GM18498 (cell line): ENCODE data around the gene ATP13A1.

Experiments
- ATAC-seq: cut with Tn5 transposase; IDR thresholded peaks from one replicate; pipeline ENCODE4 v1.9.1; 2021; ENCODE audit warnings: mild to moderate bottlenecking, moderate library complexity; ENCODE audit not compliant: unreplicated experiment

ATP13A1 gene

DNA sequence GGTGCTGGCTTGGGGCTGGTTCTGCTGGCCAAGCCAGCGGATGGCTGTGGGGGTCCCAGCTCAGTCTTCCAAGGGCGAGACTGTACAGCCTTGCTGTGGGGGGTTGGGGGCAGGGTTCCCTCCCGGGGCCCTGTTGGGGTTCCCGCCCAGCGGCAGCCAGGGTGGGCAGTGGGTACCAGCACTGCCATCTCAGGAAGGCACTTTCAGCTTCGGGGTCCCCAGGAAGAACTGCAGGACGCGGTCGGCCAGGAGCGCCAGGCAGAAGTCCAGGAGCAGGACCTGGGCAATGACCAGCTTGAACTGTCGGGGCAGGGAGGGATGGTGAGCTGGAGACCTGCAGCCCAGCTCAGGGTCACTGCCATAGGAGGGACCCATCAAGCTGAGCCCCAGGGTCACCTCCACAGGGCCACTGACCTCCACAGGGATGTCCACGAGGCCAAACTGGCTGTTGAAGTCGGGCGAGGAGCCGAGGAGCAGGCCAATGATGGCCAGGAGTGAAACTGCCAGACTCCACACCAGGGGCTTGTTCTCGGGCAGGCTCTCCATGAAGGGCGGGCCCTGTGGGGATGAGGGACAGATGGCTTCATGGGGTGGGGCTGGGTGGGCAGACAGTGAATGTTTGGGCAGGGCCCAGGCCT lies 18.1 kb downstream of the ATP13A1 start:
- no peak for ATAC-seq

DNA sequence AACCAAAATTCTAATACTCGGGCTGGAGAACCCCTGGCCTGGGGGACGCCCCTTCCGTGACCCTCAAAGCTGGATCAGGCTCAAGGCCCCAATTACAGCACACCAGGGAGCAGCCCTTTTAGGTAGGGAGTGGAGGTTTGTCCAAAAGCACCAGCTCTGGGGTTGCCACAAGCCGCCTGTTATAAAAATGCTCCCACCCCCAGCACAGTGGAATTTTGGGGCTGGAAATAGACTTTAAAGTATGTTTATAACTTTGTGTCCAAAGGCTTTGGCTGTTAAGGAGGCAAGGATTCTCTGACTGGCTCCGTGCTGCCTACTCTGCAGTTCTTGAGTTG lies 19.5 kb downstream of the ATP13A1 start:
- ATAC-seq = no peak

DNA sequence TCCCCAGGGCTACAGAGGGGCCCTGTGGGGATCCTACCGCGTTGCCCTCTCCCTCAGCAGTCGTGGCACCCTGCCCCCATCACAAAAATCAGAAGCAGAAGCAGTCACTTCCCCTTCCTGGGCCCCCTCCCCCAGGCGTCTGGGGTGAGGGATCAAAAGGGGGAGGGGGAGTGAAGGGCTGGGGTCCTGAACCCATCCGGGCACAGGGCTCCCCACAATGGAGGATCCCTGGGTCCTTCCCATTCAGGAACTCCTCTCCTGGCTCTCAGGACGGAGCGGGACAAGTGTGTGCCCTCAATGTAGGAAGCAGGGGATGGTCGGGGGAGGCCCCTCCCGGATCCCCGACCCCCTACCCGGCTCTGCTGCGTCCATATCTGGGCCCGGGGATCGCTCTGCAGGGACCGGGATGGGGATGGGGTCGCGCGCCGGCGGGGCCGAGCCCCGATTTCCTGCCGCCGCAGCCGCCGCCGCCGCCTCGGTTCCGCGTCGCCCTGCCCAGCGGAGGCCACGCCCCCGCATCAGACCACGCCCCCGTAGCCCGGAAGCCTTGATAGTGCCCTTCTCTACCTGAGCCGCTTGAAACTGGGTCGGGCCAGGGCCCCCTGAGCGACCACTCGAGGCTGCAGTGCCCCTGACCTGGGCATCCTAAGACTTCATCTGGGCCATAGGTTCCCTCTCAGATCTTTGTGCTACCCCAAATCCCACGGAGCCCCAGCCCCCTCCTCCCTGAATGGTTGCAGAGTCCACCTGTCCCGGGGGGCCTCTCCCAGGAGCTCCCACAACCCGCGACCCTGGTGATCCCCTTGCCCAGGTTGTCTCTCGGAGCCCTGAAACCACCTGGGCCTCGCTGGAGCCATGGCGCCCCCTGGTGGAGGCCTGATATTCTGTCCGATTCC lies 20.1 kb downstream of the ATP13A1 start, which contains the start of gene GMIP:
GMIP (minus strand) TSS at position 500 of the 896 bp plus-strand sequence; CDS start at position 372, 128 bp downstream.
- peak; percentile 70 for ATAC-seq

DNA sequence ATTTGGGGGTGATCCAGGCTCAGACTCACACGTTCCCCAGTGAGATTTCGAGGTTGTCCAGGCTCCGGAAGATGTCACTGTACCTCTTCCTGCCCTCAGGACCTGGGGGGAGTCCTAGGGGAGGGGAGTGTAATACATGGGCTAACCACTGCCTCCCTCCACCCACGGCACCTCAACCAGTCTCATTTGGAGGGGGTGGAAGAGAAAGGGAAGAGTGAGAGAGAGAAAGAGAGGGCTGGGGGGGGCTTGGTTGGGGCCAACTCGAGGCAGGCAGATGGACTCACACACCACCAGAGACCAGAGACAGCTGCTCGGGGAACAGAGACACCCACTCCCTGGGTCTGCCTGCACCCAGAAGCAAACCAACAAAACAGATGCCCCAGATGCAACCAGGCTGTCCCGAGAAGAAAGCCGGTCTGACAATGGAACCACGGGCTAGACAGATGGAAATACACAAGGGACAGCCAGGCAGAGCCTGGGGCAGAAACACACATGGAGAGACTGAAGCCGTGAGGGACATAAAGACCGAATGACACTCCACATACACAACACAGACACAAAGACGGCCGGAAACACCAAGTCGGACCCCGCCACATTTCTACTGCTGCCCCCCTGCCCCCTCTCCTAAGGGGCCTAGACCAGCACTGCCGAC lies 20.8 kb downstream of the ATP13A1 start:
- ATAC-seq = peak; percentile 25

DNA sequence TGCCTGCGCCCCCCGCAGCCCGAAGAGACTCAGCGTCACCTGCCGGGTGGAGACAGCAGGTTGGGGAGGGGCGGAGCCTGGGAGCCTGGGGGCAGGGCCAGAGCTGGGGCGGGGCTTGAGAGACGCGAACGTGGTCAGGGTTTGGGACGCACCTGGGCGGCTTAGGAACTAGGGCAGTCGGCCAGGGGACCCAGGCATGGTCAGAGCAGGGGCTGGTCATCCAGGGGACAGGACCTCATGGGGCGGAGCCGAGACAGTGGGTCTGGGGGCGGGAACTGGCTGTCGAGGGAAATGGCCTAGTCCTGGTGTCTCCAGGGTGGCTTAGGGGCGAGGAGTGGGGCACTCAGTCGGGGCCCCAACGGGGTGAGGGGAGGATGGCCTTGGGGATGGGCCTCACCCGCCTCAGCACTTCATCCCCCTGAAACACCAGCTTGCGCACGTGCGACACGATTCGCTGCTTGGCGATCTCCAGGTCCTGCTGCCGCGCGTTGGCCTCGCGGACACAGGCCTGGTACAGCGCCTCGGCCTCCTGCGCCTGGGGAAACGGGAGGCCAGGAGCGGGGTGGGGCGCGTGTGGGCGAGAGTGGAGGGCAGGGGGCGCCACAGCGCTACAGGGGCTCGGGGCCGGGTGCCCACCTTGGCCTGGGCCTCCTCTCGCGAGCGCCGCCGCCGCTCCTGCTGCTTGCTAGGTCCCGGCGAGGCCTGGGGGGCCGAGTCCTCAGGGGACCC lies 25.8 kb downstream of the ATP13A1 start:
- no peak for ATAC-seq

DNA sequence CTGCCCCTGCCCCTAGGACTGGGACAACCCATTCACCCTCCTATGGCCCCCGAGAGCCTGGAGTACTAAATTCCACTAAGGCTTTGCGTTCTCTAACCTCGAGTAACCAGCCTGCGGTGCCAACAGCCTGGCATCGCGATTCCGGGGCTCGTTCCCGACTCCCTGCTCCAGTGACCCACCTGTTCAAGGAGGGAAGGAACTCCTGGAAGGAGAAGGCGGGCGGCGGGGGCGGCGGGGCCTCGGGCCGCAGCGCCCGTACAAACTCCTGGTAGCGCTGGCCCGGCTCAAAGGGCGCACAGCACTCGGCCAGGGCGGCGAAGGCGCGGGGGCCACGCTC lies 26.3 kb downstream of the ATP13A1 start:
- ATAC-seq = no peak

DNA sequence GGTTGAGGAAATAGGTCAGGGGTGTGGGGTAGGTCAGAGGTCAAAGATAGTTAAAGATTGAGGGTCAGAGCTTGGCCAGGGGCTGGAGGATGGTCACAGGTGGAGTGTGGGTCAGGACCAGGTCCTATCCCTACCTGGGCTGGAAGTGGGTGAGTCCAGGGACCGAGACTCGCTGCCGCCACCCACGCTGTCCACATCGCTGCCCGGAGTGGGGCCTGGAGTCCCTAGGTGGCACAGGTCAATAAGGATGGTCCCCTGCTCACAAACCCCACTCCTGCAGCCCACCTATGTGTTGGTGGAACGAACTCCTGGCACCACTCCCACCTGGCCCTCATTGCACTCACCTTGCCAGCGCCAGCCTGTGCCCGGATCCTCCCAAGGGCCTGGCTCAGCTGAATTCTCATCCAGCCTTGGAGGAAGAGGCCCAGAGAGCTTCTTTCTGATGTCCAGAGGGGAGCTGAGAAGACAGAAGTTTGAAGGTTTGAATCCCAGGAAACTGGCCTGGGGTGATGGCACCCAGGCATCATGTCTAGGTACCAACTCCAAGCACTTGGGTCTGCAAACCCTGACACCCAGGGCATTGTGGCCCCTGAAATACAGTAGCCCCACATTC lies 26.8 kb downstream of the ATP13A1 start:
- no peak for ATAC-seq

DNA sequence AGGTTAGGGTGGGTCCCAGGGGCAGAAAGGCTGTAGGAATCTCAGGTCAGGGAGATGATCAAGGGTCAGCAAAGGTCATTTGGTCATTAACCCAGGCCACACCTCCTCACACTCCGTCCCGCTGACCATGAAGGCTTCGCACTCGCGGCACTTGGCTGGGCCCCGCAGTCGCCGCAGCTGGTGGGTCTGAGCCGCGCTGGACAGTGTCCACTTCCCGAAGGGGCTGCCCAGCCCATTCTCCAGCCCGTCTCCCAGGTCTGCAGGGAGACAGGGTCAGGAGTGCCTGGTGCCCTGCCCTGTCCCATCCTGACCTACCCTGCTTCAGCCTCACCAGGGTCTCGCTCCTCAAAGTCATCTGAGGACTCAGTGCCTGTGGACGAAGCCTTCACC lies 28.2 kb downstream of the ATP13A1 start:
- ATAC-seq = no peak

DNA sequence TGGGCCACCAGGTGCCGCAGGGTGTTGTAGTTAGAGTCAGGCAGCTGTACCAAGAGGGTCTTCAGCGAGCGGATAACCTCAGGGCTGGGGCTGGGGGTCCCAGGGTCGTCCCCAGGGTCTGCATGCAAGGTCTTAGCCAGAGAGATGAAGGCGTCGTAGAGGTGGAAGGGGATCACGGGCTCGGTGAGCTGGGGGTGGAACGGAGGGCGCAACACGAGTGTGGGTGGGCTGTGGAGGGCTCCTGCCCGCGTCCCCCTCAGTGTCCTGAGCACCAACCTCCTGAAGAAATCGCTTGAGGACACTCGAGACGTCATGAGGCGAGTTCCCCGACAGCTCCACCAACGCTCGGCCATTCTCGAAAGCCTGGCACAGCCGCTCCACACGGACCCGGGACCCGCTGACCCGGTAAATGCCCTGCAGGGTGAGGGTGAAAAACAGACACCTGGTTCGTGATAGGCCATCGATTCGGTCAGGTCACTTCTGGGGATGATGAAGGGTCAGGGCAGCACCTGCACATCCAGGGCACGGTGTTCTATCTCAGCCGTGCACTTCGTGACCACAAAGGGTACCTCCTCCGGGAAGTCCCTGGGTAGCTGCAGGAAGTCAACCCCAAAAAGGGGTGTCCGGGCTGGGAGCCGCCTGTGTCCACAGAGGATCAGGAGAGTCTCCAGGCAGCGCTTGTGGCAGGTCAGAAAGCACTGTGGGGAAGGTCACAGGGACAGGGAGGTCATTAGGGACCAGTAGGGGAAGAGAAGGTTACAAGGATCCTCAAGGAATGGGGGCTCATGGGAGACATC lies 28.8 kb downstream of the ATP13A1 start:
- ATAC-seq = no peak

DNA sequence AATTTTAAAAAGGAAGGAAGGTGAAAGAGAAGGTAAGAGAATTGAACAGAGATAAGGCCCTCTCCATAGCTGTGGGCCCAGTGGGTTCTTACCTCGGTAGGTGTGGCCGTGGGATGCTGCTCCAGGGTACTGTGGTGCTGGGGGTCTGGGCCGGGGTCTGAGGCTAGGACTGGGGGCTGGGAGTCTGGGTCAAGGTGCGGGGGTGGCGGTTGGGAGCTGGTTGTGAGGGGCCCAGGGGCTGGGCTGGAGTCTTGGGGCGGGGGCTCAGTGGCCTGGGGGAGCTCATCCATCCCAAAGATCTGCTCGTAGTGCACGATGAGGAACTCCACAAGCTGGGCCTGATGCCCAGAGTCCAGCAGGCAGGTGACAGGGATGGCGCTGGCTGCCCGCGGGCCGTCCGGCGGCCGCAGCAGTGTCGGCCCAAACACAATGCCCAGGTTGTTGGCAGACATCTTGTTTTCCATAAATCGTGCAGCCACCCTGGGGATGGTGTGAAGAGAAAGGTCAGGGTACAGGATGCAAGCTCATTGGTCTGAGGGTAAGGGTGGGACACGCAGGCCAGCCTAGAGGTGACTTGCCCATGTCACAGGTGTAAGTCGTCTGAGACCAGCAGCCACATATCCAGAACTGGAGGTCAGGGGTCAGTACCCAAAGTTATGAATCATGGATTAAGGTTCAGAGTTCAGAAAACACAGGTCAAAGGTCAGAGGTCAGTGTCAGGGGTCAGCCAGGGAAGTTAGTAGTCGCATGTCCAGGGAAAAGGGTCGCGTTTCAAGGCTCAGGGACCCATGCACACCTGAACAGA lies 29.6 kb downstream of the ATP13A1 start:
- no peak for ATAC-seq

DNA sequence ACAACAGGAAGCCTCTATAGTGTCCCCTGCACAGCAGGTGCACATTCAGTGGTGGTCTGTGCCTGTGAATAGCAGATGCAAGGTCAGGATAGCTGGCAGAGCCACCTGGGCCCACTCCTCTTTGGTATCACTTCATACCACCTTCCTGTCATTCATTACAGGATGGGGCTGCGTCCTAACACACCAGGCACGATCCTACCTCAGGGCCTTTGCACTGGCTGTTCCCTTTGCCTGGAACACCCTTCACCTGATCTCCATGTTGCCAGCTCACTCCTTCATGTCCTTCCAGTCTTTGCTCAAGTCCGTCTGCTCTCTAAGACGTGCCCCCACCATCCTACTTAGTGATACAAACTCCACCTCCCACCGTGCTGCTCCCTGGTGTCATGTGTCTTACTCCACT lies 30.8 kb downstream of the ATP13A1 start:
- ATAC-seq = no peak

DNA sequence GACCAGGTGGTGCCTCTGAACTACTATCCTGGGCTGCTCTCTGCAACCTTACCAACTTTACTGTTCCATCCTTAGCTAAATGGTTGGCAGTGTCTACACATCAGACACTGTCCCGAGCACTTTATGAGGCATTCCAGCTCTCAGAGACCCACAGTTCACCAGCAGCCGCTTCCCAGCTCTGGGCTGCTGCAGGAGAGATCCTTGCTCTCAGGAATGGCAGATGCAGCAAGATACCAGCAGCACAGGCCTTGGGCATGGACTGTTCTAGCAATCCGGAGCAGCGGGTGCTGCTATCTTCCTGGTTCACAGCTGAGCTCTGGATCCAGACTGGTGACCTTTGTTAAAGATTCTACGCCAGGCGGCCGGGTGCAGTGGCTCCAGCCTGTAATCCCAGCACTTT lies 32.1 kb downstream of the ATP13A1 start:
- no peak for ATAC-seq

DNA sequence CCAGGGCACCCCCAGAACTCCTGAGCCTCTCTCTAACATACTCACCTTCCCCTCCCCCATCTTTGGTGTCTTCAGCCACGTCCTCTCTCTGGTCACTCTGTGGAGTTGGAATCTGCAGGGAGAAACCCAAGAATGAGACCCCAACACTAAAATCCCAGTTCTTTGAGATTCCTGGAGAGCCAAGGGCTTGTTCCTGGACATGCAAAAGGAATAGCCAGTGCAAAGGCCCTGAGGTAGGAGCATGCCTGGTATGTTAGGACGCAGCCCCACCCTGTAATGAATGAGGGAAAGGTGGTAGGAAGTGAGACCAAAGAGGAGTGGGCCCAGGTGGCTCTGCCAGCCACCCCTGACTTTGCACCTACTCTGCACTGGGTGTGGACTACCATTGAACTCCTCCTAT lies 33.0 kb downstream of the ATP13A1 start:
- no peak for ATAC-seq

DNA sequence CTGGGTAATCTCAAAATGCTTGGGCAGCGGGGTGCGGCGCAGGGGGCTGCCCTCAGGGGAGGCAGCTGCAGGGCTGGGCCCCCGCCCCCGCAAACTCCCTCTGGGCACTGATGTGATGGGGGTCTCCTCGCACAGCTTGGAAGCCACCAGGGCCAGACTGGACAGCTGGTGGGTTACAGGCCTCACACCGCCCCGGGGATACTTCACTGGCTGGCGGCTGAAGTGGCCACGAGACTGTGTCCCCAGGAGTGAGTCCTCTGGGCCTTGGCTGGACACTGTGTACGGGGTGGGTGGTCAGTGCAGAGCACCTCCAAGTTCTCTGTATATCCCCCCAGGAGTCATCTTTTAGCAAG lies 33.4 kb downstream of the ATP13A1 start:
- ATAC-seq = no peak

DNA sequence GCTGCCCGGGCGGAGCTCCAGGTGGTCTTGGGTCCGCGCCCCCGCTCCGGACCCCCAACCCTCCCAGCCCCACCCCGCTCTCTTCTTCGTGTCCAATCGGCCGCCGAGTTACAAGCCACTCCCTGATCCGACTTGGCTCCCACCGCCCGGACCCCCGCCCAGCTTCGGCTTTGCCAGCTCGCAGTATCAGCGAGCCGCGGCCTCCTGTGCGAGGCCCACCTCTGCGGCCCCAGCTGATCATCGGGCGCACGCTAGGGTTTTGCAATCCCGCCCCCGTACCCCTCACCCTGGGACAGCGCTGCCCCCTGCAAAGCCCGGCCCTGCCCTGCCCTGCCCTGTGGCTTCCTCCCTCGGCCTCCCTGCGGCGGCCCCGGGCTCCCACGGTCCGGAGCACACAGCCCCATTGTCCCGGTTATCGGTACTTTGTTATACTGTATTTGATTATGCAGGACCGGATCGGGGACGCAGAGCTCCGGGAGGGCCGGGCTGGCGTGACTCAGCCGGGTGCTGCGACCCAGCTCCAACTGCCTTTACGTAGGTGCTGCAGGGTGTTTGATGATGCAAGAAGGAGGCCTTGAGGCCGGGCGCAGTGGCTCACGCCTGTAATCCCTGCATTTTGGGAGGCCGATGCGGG lies 34.9 kb downstream of the ATP13A1 start:
- ATAC-seq = peak; percentile 6

DNA sequence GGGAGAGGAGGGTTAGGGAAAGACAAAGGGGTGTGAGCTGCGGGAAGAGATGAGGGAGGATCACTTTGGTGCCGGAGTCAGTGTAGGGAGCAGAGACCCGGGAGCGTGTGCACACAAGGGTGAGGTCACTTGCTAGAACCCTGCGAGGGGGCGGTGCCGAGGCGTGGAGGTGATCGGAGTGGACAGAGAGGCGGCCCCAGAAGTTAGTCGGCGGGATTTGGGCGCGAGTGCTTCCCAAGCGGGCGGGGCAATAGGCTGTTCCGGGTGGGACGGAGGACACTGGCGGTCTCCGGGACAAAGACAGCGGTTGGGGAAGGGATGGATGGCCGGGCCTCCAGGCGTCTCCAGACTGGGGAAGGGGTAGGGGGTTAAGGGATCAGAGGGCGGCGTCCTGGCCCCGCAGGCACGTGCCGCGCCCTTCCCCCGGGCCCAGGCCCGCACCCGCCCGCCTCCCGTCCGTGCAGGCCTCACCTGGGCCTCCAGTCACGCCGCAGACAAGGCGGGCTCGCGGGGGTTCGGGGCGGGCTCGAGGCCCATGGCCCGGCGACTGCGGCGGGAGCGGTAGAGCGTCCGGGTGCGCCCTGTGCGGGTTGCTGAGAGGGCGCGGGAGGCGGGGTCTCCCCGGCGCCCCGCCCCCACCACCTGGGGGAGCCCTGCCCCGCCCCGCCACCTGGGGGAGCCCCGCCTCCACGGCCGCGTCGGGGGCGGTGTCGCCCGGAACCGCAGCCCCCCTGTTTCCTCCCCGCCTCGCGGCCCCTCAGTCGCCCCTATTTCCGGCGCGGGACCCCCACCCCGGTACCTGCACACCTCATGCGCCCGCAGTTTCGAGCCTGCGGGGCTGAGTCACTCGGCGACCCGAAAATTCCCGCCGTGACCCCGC lies 35.6 kb downstream of the ATP13A1 start, which contains the start of gene LPAR2:
LPAR2 (minus strand) TSS at position 600 of the 880 bp plus-strand sequence. CDS start 945 bp downstream, outside the sequence.
- ATAC-seq = peak; percentile 60

DNA sequence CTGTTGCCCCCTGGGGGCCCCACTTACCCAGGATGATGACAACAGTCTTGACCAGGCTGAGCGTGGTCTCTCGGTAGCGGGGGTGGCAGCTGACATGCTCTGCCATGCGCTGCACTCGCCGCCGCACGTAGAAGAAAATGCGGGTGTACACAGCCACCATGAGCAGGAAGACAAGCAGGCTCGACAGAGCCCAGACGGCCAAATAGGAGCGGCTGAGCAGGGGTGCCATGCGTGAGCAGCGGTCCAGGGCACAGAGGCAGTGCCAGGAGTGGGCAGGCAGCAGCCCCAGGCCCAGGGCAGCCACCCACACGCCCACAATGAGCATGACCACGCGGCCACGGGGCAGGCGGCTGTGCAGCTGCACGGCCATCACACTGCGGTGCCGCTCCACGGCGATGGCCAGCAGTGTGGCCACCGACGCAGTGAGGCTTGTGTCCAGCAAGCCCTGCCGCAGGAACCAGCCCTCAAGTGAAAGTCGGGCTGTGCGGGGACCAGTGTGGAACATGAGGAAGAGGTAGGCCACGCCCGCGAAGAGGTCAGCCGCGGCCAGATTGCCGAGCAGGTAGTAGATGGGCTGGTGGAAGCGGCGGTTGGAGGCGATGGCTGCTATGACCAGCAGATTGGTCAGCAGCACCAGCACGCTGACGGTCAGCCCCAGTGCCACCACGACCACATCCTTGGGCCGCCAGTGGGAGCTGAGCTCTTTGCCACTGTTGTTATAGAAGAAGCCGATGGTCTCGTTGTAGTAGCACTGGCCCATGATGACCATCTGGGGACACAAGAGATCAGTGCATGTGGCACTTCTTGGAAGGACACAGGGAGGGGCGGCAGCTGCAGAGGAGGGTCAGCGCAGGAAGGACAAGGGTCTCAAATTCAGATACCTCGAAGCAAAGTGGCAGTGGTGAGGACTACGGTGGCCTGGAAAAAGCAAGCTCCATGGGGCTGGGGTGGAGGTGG lies 36.7 kb downstream of the ATP13A1 start:
- no peak for ATAC-seq
